Measurements from ENCODE around the gene CPNE4.

The CPNE4 gene

DNA sequence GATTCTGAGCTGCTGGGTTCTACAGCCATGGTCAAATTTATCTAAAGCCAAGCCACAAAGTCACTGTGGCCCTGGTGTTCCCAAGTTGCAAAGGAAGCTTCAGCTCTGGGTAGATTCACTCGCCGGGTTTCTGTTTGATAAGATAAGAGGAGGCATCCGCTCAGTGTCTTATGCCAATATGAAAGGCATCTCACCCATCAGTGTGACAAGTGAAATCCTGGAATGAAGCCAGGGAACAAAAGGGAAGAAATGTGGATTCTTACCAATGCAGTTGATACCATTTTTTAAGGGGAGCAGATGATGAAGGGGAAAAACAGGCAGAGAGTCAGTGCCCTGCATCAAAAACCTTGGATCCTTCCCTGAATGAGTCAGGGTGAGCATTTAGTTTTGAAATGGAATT, 2.8 kb upstream of the CPNE4 start:
- in situ Hi-C loops (cut with HindIII; ENCODE audit: low sequenced_read_pairs) = no loop called here
- H3K4me3 ChIP-seq (ENCODE audit: low read depth, low read length) = no peak overlapping the region
- DNase-seq (ENCODE audit: low read depth, low spot score) = no peak
- TF ChIP-seq, protein P1, sequence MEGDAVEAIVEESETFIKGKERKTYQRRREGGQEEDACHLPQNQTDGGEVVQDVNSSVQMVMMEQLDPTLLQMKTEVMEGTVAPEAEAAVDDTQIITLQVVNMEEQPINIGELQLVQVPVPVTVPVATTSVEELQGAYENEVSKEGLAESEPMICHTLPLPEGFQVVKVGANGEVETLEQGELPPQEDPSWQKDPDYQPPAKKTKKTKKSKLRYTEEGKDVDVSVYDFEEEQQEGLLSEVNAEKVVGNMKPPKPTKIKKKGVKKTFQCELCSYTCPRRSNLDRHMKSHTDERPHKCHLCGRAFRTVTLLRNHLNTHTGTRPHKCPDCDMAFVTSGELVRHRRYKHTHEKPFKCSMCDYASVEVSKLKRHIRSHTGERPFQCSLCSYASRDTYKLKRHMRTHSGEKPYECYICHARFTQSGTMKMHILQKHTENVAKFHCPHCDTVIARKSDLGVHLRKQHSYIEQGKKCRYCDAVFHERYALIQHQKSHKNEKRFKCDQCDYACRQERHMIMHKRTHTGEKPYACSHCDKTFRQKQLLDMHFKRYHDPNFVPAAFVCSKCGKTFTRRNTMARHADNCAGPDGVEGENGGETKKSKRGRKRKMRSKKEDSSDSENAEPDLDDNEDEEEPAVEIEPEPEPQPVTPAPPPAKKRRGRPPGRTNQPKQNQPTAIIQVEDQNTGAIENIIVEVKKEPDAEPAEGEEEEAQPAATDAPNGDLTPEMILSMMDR (IDR thresholded peaks at IDR 0.05; ENCODE audit: low read depth, low read length) = no peak

GRCh38 chr3:132037056-132037455, 2.2 kb upstream of the CPNE4 start:
- H3K4me3 ChIP-seq (ENCODE audit: low read depth, low read length) = no peak overlapping the region
- DNase-seq (ENCODE audit: low read depth, low spot score) = no peak
- TF ChIP-seq, protein P1 (IDR thresholded peaks at IDR 0.05; ENCODE audit: low read depth, low read length) = no peak
- in situ Hi-C loops (cut with HindIII; ENCODE audit: low sequenced_read_pairs) = no loop called here

- DNase-seq (ENCODE audit: low read depth, low spot score) = no peak
- in situ Hi-C loops (cut with HindIII; ENCODE audit: low sequenced_read_pairs) = no loop called here
- TF ChIP-seq, protein P1 (IDR thresholded peaks at IDR 0.05; ENCODE audit: low read depth, low read length) = no peak
- peak overlapping the region; percentile 54 for H3K4me3 ChIP-seq (ENCODE audit: low read depth, low read length)
Observed at GRCh38 chr3:132034097-132034485, 723 bp downstream of the CPNE4 start.

- TF ChIP-seq, protein P1 (IDR thresholded peaks at IDR 0.05; ENCODE audit: low read depth, low read length) = no peak
- in situ Hi-C loops (cut with HindIII; ENCODE audit: low sequenced_read_pairs) = no loop called here
- DNase-seq (ENCODE audit: low read depth, low spot score) = no peak
- H3K4me3 ChIP-seq (ENCODE audit: low read depth, low read length) = peak overlapping the region; percentile 54
Observed at GRCh38 chr3:132033471-132033870, 1.3 kb downstream of the CPNE4 start.

- no peak for DNase-seq (ENCODE audit: low read depth, low spot score)
- TF ChIP-seq, protein P1 (IDR thresholded peaks at IDR 0.05; ENCODE audit: low read depth, low read length) = no peak
- H3K4me3 ChIP-seq (ENCODE audit: low read depth, low read length) = no peak overlapping the region
- in situ Hi-C loops (cut with HindIII; ENCODE audit: low sequenced_read_pairs) = no loop called here
Observed at GRCh38 chr3:132032959-132033358, 1.9 kb downstream of the CPNE4 start.

- peak; percentile 82 for DNase-seq (ENCODE audit: low read depth, low spot score)
- TF ChIP-seq, protein P1 (IDR thresholded peaks at IDR 0.05; ENCODE audit: low read depth, low read length) = peak; percentile 94
- no peak overlapping the region for H3K4me3 ChIP-seq (ENCODE audit: low read depth, low read length)
- in situ Hi-C loops (cut with HindIII; ENCODE audit: low sequenced_read_pairs) = no loop called here
Observed at GRCh38 chr3:132029182-132029902, 5.5 kb downstream of the CPNE4 start.

Measured in astrocyte of the spinal cord (primary cell).